ENCODE data around the gene TOP3B. TPM values are rescaled to one million over a fixed set of nuclear protein-coding genes. Genes with fewer than 3 reads are reported as not detected.

The TOP3B gene
- total and polyA plus RNA-seq, 2 experiments from 2014 or later: 35.7 to 77.7 TPM

DNA sequence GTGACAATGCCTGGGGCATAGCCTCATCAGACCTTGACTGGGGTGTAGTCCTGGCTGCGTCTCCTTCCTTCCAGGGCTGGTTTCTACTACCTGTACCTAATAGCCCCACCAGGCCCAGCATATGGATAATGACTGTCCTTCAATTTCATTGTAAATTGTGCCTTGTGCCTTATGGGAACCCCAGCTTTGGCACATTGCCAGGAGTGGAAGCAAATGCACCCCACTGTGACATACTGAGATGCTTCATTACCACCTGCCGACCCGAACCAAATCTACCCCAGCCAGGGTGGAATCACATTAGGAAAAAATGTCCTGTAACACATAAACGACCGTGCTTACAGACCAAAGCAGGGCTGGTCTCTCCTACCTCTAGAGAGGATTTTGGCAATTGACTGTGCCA lies 7.3 kb downstream of the TOP3B start:
- Mint-ChIP-seq H3K4me3 (no peak overlapping the region), H3K36me3 (ENCODE audit: low read depth) (peaks cover 50% of the 10 kb centered on the region), H3K27ac (no peak overlapping the region), H3K9me3 (no peaks in the 10 kb centered on the region), H3K27me3 (ENCODE audit: insufficient read depth, low read depth, poor library complexity) (peaks cover 14% of the 10 kb centered on the region), H3K4me1 (no peaks in the 10 kb centered on the region; the same call in 2 of the 3 replicates)
- H3K4me2 ChIP-seq: no peak overlapping the region
- H3K9me2 ChIP-seq (ENCODE audit: insufficient read depth): no peaks in the 10 kb centered on the region
- no peak overlapping the region for H3K4me3 ChIP-seq
- no peak for DNase-seq (ENCODE audit: low spot score)
- H3K36me3 ChIP-seq (ENCODE audit: insufficient read depth): peaks cover 3% of the 10 kb centered on the region; the same call in 1 of the 2 replicates
- no peaks in the 10 kb centered on the region; the same call in 1 of the 2 replicates for H3K79me2 ChIP-seq (replicated peaks; ENCODE audit: insufficient read depth)
- no peaks in the 10 kb centered on the region for H3K4me1 ChIP-seq (ENCODE audit: insufficient read depth)
- no peak overlapping the region for H3K27ac ChIP-seq (ENCODE audit: low read depth)
- H3K27me3 ChIP-seq (ENCODE audit: insufficient read depth): no peaks in the 10 kb centered on the region
- H2AFZ ChIP-seq: no peak overlapping the region
- peaks cover 20% of the 10 kb centered on the region for H4K20me1 ChIP-seq (replicated peaks; ENCODE audit: insufficient read depth)
- no peaks in the 10 kb centered on the region for H3F3A ChIP-seq (replicated peaks; ENCODE audit: low read depth)
- TF ChIP-seq EZH2phosphoT487 (IDR thresholded peaks at IDR 0.05; ENCODE audit: unreplicated experiment) (no peak), EZH2 (IDR thresholded peaks at IDR 0.05; ENCODE audit: low read depth, unreplicated experiment) (no peak), ZNF331 (CRISPR knock-in tag; IDR thresholded peaks at IDR 0.05; ENCODE audit: low read depth) (no peak), POLR2AphosphoS5 (IDR thresholded peaks at IDR 0.05; ENCODE audit: low read depth) (no peak), ZNF114 (CRISPR knock-in tag; IDR thresholded peaks at IDR 0.05) (no peak), NANOG (IDR thresholded peaks at IDR 0.05; ENCODE audit: borderline replicate concordance) (no peak), STAT1 (IDR thresholded peaks at IDR 0.05; ENCODE audit: unreplicated experiment) (no peak), JUNB (IDR thresholded peaks at IDR 0.05; ENCODE audit: unreplicated experiment) (no peak), CREB1 (CRISPR knock-in tag; IDR thresholded peaks at IDR 0.05; ENCODE audit: low read depth) (no peak)
- TF ChIP-seq, protein P1, sequence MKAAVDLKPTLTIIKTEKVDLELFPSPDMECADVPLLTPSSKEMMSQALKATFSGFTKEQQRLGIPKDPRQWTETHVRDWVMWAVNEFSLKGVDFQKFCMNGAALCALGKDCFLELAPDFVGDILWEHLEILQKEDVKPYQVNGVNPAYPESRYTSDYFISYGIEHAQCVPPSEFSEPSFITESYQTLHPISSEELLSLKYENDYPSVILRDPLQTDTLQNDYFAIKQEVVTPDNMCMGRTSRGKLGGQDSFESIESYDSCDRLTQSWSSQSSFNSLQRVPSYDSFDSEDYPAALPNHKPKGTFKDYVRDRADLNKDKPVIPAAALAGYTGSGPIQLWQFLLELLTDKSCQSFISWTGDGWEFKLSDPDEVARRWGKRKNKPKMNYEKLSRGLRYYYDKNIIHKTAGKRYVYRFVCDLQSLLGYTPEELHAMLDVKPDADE (IDR thresholded peaks at IDR 0.05): no peak
- TF ChIP-seq, protein P2, sequence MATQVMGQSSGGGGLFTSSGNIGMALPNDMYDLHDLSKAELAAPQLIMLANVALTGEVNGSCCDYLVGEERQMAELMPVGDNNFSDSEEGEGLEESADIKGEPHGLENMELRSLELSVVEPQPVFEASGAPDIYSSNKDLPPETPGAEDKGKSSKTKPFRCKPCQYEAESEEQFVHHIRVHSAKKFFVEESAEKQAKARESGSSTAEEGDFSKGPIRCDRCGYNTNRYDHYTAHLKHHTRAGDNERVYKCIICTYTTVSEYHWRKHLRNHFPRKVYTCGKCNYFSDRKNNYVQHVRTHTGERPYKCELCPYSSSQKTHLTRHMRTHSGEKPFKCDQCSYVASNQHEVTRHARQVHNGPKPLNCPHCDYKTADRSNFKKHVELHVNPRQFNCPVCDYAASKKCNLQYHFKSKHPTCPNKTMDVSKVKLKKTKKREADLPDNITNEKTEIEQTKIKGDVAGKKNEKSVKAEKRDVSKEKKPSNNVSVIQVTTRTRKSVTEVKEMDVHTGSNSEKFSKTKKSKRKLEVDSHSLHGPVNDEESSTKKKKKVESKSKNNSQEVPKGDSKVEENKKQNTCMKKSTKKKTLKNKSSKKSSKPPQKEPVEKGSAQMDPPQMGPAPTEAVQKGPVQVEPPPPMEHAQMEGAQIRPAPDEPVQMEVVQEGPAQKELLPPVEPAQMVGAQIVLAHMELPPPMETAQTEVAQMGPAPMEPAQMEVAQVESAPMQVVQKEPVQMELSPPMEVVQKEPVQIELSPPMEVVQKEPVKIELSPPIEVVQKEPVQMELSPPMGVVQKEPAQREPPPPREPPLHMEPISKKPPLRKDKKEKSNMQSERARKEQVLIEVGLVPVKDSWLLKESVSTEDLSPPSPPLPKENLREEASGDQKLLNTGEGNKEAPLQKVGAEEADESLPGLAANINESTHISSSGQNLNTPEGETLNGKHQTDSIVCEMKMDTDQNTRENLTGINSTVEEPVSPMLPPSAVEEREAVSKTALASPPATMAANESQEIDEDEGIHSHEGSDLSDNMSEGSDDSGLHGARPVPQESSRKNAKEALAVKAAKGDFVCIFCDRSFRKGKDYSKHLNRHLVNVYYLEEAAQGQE (IDR thresholded peaks at IDR 0.05; ENCODE audit: unreplicated experiment): no peak
- TF ChIP-seq, protein P3, sequence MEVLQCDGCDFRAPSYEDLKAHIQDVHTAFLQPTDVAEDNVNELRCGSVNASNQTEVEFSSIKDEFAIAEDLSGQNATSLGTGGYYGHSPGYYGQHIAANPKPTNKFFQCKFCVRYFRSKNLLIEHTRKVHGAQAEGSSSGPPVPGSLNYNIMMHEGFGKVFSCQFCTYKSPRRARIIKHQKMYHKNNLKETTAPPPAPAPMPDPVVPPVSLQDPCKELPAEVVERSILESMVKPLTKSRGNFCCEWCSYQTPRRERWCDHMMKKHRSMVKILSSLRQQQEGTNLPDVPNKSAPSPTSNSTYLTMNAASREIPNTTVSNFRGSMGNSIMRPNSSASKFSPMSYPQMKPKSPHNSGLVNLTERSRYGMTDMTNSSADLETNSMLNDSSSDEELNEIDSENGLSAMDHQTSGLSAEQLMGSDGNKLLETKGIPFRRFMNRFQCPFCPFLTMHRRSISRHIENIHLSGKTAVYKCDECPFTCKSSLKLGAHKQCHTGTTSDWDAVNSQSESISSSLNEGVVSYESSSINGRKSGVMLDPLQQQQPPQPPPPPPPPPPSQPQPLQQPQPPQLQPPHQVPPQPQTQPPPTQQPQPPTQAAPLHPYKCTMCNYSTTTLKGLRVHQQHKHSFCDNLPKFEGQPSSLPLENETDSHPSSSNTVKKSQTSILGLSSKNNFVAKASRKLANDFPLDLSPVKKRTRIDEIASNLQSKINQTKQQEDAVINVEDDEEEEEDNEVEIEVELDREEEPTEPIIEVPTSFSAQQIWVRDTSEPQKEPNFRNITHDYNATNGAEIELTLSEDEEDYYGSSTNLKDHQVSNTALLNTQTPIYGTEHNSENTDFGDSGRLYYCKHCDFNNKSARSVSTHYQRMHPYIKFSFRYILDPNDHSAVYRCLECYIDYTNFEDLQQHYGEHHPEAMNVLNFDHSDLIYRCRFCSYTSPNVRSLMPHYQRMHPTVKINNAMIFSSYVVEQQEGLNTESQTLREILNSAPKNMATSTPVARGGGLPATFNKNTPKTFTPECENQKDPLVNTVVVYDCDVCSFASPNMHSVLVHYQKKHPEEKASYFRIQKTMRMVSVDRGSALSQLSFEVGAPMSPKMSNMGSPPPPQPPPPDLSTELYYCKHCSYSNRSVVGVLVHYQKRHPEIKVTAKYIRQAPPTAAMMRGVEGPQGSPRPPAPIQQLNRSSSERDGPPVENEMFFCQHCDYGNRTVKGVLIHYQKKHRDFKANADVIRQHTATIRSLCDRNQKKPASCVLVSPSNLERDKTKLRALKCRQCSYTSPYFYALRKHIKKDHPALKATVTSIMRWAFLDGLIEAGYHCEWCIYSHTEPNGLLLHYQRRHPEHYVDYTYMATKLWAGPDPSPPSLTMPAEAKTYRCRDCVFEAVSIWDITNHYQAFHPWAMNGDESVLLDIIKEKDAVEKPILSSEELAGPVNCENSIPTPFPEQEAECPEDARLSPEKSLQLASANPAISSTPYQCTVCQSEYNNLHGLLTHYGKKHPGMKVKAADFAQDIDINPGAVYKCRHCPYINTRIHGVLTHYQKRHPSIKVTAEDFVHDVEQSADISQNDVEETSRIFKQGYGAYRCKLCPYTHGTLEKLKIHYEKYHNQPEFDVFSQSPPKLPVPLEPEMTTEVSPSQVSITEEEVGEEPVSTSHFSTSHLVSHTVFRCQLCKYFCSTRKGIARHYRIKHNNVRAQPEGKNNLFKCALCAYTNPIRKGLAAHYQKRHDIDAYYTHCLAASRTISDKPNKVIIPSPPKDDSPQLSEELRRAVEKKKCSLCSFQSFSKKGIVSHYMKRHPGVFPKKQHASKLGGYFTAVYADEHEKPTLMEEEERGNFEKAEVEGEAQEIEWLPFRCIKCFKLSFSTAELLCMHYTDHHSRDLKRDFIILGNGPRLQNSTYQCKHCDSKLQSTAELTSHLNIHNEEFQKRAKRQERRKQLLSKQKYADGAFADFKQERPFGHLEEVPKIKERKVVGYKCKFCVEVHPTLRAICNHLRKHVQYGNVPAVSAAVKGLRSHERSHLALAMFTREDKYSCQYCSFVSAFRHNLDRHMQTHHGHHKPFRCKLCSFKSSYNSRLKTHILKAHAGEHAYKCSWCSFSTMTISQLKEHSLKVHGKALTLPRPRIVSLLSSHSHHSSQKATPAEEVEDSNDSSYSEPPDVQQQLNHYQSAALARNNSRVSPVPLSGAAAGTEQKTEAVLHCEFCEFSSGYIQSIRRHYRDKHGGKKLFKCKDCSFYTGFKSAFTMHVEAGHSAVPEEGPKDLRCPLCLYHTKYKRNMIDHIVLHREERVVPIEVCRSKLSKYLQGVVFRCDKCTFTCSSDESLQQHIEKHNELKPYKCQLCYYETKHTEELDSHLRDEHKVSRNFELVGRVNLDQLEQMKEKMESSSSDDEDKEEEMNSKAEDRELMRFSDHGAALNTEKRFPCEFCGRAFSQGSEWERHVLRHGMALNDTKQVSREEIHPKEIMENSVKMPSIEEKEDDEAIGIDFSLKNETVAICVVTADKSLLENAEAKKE (CRISPR knock-in tag; IDR thresholded peaks at IDR 0.05): no peak
- TF ChIP-seq, protein P4, sequence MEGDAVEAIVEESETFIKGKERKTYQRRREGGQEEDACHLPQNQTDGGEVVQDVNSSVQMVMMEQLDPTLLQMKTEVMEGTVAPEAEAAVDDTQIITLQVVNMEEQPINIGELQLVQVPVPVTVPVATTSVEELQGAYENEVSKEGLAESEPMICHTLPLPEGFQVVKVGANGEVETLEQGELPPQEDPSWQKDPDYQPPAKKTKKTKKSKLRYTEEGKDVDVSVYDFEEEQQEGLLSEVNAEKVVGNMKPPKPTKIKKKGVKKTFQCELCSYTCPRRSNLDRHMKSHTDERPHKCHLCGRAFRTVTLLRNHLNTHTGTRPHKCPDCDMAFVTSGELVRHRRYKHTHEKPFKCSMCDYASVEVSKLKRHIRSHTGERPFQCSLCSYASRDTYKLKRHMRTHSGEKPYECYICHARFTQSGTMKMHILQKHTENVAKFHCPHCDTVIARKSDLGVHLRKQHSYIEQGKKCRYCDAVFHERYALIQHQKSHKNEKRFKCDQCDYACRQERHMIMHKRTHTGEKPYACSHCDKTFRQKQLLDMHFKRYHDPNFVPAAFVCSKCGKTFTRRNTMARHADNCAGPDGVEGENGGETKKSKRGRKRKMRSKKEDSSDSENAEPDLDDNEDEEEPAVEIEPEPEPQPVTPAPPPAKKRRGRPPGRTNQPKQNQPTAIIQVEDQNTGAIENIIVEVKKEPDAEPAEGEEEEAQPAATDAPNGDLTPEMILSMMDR (conservative IDR thresholded peaks at IDR 0.05; ENCODE audit: low read depth in 2 of 2): no peak
- ATAC-seq: no peak

Data from GM23338 (cell line).